GM23338 (cell line): ENCODE results near the gene FAM124B. TPM values are rescaled to one million over a fixed set of nuclear protein-coding genes. Genes with fewer than 3 reads are reported as not detected.

Experiments
- ATAC-seq: fragments of 200-7000 bp; cut with Tn5 transposase; 3 replicates; pipeline ENCODE4 v1.9.1; 2020
- DNase-seq: peaks from one replicate; pipeline ENCODE4 v3.0.0-alpha.2; 2015; ENCODE audit warnings: low spot score
- H2AFZ ChIP-seq: fragments of 200-600 bp; sonication (generic); 2 replicates; pipeline ENCODE4 v1.8.0; 2016; ENCODE audit warnings: antibody characterized with exemption, mild to moderate bottlenecking, moderate library complexity
- H3F3A ChIP-seq: fragments of 200-600 bp; sonication (generic); replicated peaks from 2 replicates; pipeline ENCODE4 v1.8.0; 2017; ENCODE audit warnings: antibody characterized with exemption, mixed run types, low read depth
- H3K27ac ChIP-seq: fragments of 200-600 bp; sonication (generic); 2 replicates; pipeline ENCODE4 v1.6.1; 2016; ENCODE audit warnings: low read depth
- H3K27me3 ChIP-seq: fragments of 200-600 bp; sonication (generic); 2 replicates; pipeline ENCODE4 v1.8.0; 2016; ENCODE audit warnings: mild to moderate bottlenecking, mixed run types, moderate library complexity; ENCODE audit not compliant: insufficient read depth
- H3K36me3 ChIP-seq: fragments of 200-600 bp; sonication (generic); 2 replicates; pipeline ENCODE4 v1.8.0; 2016; ENCODE audit warnings: mild to moderate bottlenecking; ENCODE audit not compliant: insufficient read depth
- H3K4me1 ChIP-seq: fragments of 200-600 bp; sonication (generic); 2 replicates; pipeline ENCODE4 v1.8.0; 2016; ENCODE audit warnings: mild to moderate bottlenecking, moderate library complexity; ENCODE audit not compliant: insufficient read depth
- H3K4me2 ChIP-seq: fragments of 200-600 bp; sonication (generic); 2 replicates; pipeline ENCODE4 v1.7.1; 2017; ENCODE audit warnings: mixed run types
- H3K4me3 ChIP-seq: fragments of 200-600 bp; sonication (generic); 2 replicates; pipeline ENCODE4 v1.6.1; 2016; ENCODE audit warnings: mixed run types
- H3K79me2 ChIP-seq: fragments of 200-600 bp; sonication (generic); replicated peaks from 2 replicates; pipeline ENCODE4 v1.8.0; 2017; ENCODE audit warnings: mild to moderate bottlenecking; ENCODE audit not compliant: insufficient read depth
- H3K9me2 ChIP-seq: fragments of 200-600 bp; sonication (generic); 2 replicates; pipeline ENCODE4 v1.8.0; 2017; ENCODE audit not compliant: insufficient read depth
- H4K20me1 ChIP-seq: fragments of 200-600 bp; sonication (generic); replicated peaks from 2 replicates; pipeline ENCODE4 v1.8.0; 2017; ENCODE audit warnings: mild to moderate bottlenecking; ENCODE audit not compliant: insufficient read depth
- H3K27ac Mint-ChIP-seq: 2 replicates; pipeline ENCODE4 v1.8.0; 2020; ENCODE audit warnings: inconsistent platforms, mild to moderate bottlenecking, moderate library complexity, mixed read lengths
- H3K27me3 Mint-ChIP-seq: 3 replicates; pipeline ENCODE4 v1.8.0; 2022; ENCODE audit warnings: low read depth, mild to moderate bottlenecking, moderate library complexity, mixed read lengths, inconsistent platforms; ENCODE audit not compliant: insufficient read depth, poor library complexity
- H3K36me3 Mint-ChIP-seq: 3 replicates; pipeline ENCODE4 v1.8.0; 2021; ENCODE audit warnings: low read depth, mild to moderate bottlenecking, inconsistent platforms, moderate library complexity, mixed read lengths
- H3K4me1 Mint-ChIP-seq: 3 replicates; pipeline ENCODE4 v1.8.0; 2020; ENCODE audit warnings: mild to moderate bottlenecking, inconsistent platforms, mixed read lengths
- H3K4me3 Mint-ChIP-seq: 3 replicates; pipeline ENCODE4 v1.8.0; 2021; ENCODE audit warnings: moderate library complexity, mild to moderate bottlenecking, inconsistent platforms, mixed read lengths
- H3K9me3 Mint-ChIP-seq: 3 replicates; pipeline ENCODE4 v1.8.0; 2020; ENCODE audit warnings: moderate library complexity, mild to moderate bottlenecking, inconsistent platforms, mixed read lengths
- CREB1 ChIP-seq: fragments of 250-450 bp; sonication (Bioruptor Pico); IDR thresholded peaks from 2 replicates; pipeline ENCODE4 v1.5.0; 2020; ENCODE audit warnings: low read depth, mild to moderate bottlenecking, moderate library complexity
- ETS1 ChIP-seq: IDR thresholded peaks from 2 replicates; pipeline ENCODE4 v1.6.1; 2016; ENCODE audit warnings: antibody characterized with exemption
- EZH2phosphoT487 ChIP-seq: fragments of 200-600 bp; sonication (generic); IDR thresholded peaks from one replicate; pipeline ENCODE4 v1.8.1; 2018; ENCODE audit warnings: antibody characterized with exemption; ENCODE audit not compliant: unreplicated experiment
- JUNB ChIP-seq: IDR thresholded peaks from one replicate; pipeline ENCODE4 v1.6.1; 2016; ENCODE audit warnings: antibody characterized with exemption; ENCODE audit not compliant: unreplicated experiment
- NANOG ChIP-seq: IDR thresholded peaks from 2 replicates; pipeline ENCODE4 v1.6.1; 2016; ENCODE audit warnings: antibody characterized with exemption, borderline replicate concordance
- POLR2AphosphoS5 ChIP-seq: IDR thresholded peaks from 2 replicates; pipeline ENCODE4 v1.6.1; 2016; ENCODE audit warnings: antibody characterized with exemption, low read depth
- STAT1 ChIP-seq: IDR thresholded peaks from one replicate; pipeline ENCODE4 v1.6.1; 2016; ENCODE audit warnings: antibody characterized with exemption; ENCODE audit not compliant: unreplicated experiment
- ZNF114 ChIP-seq: fragments of 250-450 bp; sonication (Bioruptor Pico); IDR thresholded peaks from 2 replicates; pipeline ENCODE4 v1.5.0; 2020; ENCODE audit warnings: mild to moderate bottlenecking, moderate library complexity
- ZNF331 ChIP-seq: fragments of 250-450 bp; sonication (Bioruptor Pico); IDR thresholded peaks from 2 replicates; pipeline ENCODE4 v1.5.0; 2020; ENCODE audit warnings: low read depth, mild to moderate bottlenecking, moderate library complexity
- ZNF462 ChIP-seq: fragments of 250-450 bp; sonication (Bioruptor Pico); IDR thresholded peaks from 2 replicates; pipeline ENCODE4 v1.5.0; 2020; ENCODE audit warnings: mild to moderate bottlenecking, moderate library complexity
- polyA plus RNA-seq: library from polyadenylated mRNA; unstranded; fragments of >200 nt; fragmentation: Nextera tagmentation; extraction: Ambion mirVana; gene quantifications from 2 replicates; pipeline ENCODE4 v1.2.1, GENCODE V29; 2016
- total RNA-seq: library from RNA; depleted of rRNA; stranded (reverse); fragments of >200 nt; shearing (Covaris generic); gene quantifications from 2 replicates; pipeline ENCODE4 v1.2.3, GENCODE V29; 2014

FAM124B gene
- total and polyA plus RNA-seq, 2 experiments from 2014 or later, result 3.0 to 6.9 TPM

- no peak for TF ChIP-seq ZNF462 (CRISPR knock-in tag)
- TF ChIP-seq STAT1, result no peak
- TF ChIP-seq POLR2AphosphoS5, result no peak
- TF ChIP-seq ZNF331 (CRISPR knock-in tag), result no peak
Observed at GRCh38 chr2:224427471-224427870, 25.6 kb upstream of the FAM124B start (continued).

- Histone ChIP-seq H3K4me2 (no peak overlapping the region), H2AFZ (no peak overlapping the region), H3F3A (no peaks in the 10 kb centered on the region), H3K9me2 (peaks cover 11% of the 10 kb centered on the region; the same call in 1 of the 2 replicates), H3K27me3 (no peaks in the 10 kb centered on the region), H3K79me2 (peaks cover 17% of the 10 kb centered on the region), H3K4me1 (peaks cover 4% of the 10 kb centered on the region; the same call in 1 of the 2 replicates), H3K27ac (no peak overlapping the region), H3K36me3 (peaks cover 22% of the 10 kb centered on the region; the same call in 1 of the 2 replicates), H4K20me1 (no peaks in the 10 kb centered on the region), H3K4me3 (no peak overlapping the region)
- Mint-ChIP-seq H3K36me3 (peaks cover 63% of the 10 kb centered on the region), H3K4me1 (no peaks in the 10 kb centered on the region; the same call in 2 of the 3 replicates), H3K9me3 (peaks cover 49% of the 10 kb centered on the region), H3K4me3 (no peak overlapping the region), H3K27ac (no peak overlapping the region; the same call in 1 of the 2 replicates), H3K27me3 (peaks cover 3% of the 10 kb centered on the region)
- DNase-seq (no peak), ATAC-seq (no peak)
- TF ChIP-seq NANOG (no peak), CREB1 (CRISPR knock-in tag) (no peak), ETS1 (no peak), JUNB (no peak), ZNF114 (no peak), EZH2phosphoT487 (no peak)
Observed at GRCh38 chr2:224426656-224427055, 24.7 kb upstream of the FAM124B start.
